OCI-LY3 (cell line): ENCODE results near the gene CLDN14.
"Not testable (repeated sequence)": the region's sequence is repeated elsewhere in the genome, so short reads cannot be mapped to it uniquely, and the experiment has no call there.

Experiments
- H2AFZ ChIP-seq: fragments of 200-600, 300-600 bp; shearing (Covaris generic); 2 replicates; pipeline ENCODE4 v1.6.0; 2014; ENCODE audit warnings: antibody characterized with exemption, low read depth, low read length
- H3K27ac ChIP-seq: fragments of 200-600, 300-600 bp; sonication (generic); 2 replicates; pipeline ENCODE4 v1.5.1; 2014; ENCODE audit warnings: mild to moderate bottlenecking, low read length, moderate library complexity, mixed read lengths
- H3K27me3 ChIP-seq: fragments of 200-600, 300-600 bp; sonication (generic); 2 replicates; pipeline ENCODE4 v1.6.1; 2014; ENCODE audit warnings: low read depth, low read length, mixed read lengths
- H3K36me3 ChIP-seq: fragments of 200-600, 300-600 bp; sonication (generic); replicated peaks from 2 replicates; pipeline ENCODE3; 2014; ENCODE audit warnings: low read depth, low read length, mixed read lengths
- H3K4me1 ChIP-seq: fragments of 300-600, 200-600 bp; sonication (generic); 2 replicates; pipeline ENCODE4 v1.6.1; 2014; ENCODE audit warnings: low read length, mixed read lengths
- H3K4me2 ChIP-seq: fragments of 200-600, 300-600 bp; sonication (generic); 2 replicates; pipeline ENCODE4 v1.6.1; 2014; ENCODE audit warnings: low read length, mixed read lengths
- H3K4me3 ChIP-seq: fragments of 300-600, 200-600 bp; sonication (generic); 2 replicates; pipeline ENCODE4 v1.5.1; 2014; ENCODE audit warnings: antibody characterized with exemption, mild to moderate bottlenecking, low read length, moderate library complexity
- H3K79me2 ChIP-seq: fragments of 300-600, 200-600 bp; shearing (Covaris generic); 2 replicates; pipeline ENCODE4 v1.6.1; 2014; ENCODE audit warnings: mild to moderate bottlenecking, low read length, mixed read lengths
- H3K9ac ChIP-seq: fragments of 300-600, 200-600 bp; shearing (Covaris generic); 2 replicates; pipeline ENCODE4 v1.6.0; 2014; ENCODE audit warnings: mild to moderate bottlenecking, low read length, moderate library complexity
- H3K9me3 ChIP-seq: fragments of 200-600, 300-600 bp; shearing (Covaris generic); 2 replicates; pipeline ENCODE4 v1.6.1; 2014; ENCODE audit warnings: low read length, mixed read lengths; ENCODE audit not compliant: insufficient read depth
- H4K20me1 ChIP-seq: fragments of 200-600, 300-600 bp; sonication (generic); 2 replicates; pipeline ENCODE4 v1.6.1; 2016; ENCODE audit warnings: low read length, mixed read lengths; ENCODE audit not compliant: insufficient read depth
- EZH2phosphoT487 ChIP-seq: fragments of 200-600 bp; shearing (Covaris generic); IDR thresholded peaks from 2 replicates; pipeline ENCODE4 v1.6.1; 2018; ENCODE audit warnings: antibody characterized with exemption, mixed run types, low read depth
- TF ChIP-seq, protein P1 (sequence below): fragments of 200-600, 300-600 bp; sonication (generic); IDR thresholded peaks from 2 replicates; pipeline ENCODE4 v1.5.1; 2014; ENCODE audit warnings: antibody characterized with exemption, low read length, low read depth

CLDN14 gene

DNA sequence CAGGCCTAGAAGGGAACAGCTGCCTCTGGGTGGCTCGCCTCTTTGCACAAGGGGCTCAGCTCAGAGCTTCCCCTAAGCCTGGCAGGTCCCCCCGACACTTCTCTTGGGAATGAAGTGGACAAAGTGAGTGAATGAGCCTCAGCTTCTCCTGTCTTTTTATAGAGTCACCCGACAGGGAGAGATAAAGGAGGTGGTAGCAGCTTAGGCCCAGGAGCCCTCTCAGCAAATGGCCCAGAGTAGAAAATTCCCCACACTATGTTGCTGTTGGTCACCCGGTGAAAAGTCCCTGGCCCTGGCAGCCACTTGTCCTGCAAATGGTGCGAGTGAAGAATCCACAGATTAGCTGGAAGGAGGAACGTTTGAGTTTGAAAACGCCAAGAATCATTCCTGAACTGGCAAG is 2.4 kb downstream of the CLDN14 start:
- H3K27me3 ChIP-seq = no peaks in the 10 kb centered on the region
- H3K36me3 ChIP-seq = no peaks in the 10 kb centered on the region
- H3K9ac ChIP-seq = no peak overlapping the region
- H3K4me1 ChIP-seq = peaks cover 16% of the 10 kb centered on the region
- no peak overlapping the region for H3K27ac ChIP-seq
- TF ChIP-seq, protein P1, sequence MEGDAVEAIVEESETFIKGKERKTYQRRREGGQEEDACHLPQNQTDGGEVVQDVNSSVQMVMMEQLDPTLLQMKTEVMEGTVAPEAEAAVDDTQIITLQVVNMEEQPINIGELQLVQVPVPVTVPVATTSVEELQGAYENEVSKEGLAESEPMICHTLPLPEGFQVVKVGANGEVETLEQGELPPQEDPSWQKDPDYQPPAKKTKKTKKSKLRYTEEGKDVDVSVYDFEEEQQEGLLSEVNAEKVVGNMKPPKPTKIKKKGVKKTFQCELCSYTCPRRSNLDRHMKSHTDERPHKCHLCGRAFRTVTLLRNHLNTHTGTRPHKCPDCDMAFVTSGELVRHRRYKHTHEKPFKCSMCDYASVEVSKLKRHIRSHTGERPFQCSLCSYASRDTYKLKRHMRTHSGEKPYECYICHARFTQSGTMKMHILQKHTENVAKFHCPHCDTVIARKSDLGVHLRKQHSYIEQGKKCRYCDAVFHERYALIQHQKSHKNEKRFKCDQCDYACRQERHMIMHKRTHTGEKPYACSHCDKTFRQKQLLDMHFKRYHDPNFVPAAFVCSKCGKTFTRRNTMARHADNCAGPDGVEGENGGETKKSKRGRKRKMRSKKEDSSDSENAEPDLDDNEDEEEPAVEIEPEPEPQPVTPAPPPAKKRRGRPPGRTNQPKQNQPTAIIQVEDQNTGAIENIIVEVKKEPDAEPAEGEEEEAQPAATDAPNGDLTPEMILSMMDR = no peak
- no peak for TF ChIP-seq EZH2phosphoT487
- H3K79me2 ChIP-seq = no peaks in the 10 kb centered on the region
- no peak overlapping the region for H2AFZ ChIP-seq
- H3K4me3 ChIP-seq = no peak overlapping the region
- H3K4me2 ChIP-seq = no peak overlapping the region
- no peaks in the 10 kb centered on the region for H3K9me3 ChIP-seq
- H4K20me1 ChIP-seq = no peaks in the 10 kb centered on the region

DNA sequence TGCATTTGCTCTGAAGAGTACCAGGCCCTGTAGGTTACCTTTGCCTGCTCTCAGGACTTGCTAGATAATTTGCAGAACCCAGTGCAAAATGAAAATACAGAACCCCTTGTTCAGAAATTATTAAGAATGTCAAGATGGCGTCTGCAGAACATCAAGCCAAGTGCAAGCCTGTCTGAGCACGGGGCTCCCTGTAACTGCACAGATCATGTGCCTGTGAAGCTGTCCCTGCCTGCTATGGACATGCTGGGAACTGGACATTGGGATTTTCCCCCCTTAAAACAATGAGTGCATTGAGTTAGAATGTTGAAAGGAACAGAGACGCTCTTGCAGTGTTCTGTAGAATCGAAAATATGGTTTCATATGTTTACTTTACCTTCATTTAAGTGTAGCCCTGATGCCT is 2.9 kb downstream of the CLDN14 start:
- H3K4me2 ChIP-seq = no peak overlapping the region
- H3K4me1 ChIP-seq = peaks cover 21% of the 10 kb centered on the region
- H3K9ac ChIP-seq = no peak overlapping the region
- H3K36me3 ChIP-seq = no peaks in the 10 kb centered on the region
- H3K4me3 ChIP-seq = no peak overlapping the region
- H3K9me3 ChIP-seq = no peaks in the 10 kb centered on the region
- no peak for TF ChIP-seq EZH2phosphoT487
- TF ChIP-seq, protein P1 = no peak
- H4K20me1 ChIP-seq = no peaks in the 10 kb centered on the region
- H2AFZ ChIP-seq = no peak overlapping the region
- no peaks in the 10 kb centered on the region for H3K27me3 ChIP-seq
- H3K27ac ChIP-seq = no peak overlapping the region
- H3K79me2 ChIP-seq = no peaks in the 10 kb centered on the region

GRCh38 chr21:36476541-36476940 is 3.4 kb downstream of the CLDN14 start:
- H4K20me1 ChIP-seq = not testable (repeated sequence)

DNA sequence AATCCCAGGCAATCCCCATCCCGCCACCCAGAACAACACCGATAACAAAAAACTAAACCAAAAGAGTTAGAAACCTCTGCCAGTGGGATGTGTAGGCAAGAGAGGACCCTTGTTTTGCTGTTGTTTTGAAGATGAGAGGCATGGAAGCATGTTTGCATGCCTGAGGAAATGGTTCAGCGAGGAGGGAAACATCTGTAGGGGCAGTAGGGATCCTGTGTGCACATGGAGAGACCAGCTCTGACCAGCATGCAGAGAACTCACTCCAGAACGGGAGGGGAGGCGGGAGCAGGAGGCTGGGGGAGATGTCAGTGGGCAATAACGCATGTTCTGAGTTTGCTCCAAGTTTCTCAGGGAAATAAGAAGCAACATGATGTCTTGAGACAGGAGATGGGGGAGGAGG is 5.3 kb downstream of the CLDN14 start:
- TF ChIP-seq, protein P1 = no peak
- TF ChIP-seq EZH2phosphoT487 = no peak
- Histone ChIP-seq H3K79me2 (no peaks in the 10 kb centered on the region), H3K27me3 (no peaks in the 10 kb centered on the region), H3K4me1 (peaks cover 40% of the 10 kb centered on the region), H3K4me3 (no peak overlapping the region), H3K9ac (no peak overlapping the region), H3K4me2 (no peak overlapping the region), H2AFZ (no peak overlapping the region), H3K27ac (no peak overlapping the region), H3K9me3 (no peaks in the 10 kb centered on the region), H3K36me3 (no peaks in the 10 kb centered on the region), H4K20me1 (no peaks in the 10 kb centered on the region)

More at GRCh38 chr21:36476541-36476940, 3.4 kb downstream of the CLDN14 start:
- H3K36me3 ChIP-seq, H3K9me3 ChIP-seq, H3K9ac ChIP-seq, H3K79me2 ChIP-seq, H3K27ac ChIP-seq, H3K27me3 ChIP-seq, H3K4me2 ChIP-seq, H3K4me3 ChIP-seq, H2AFZ ChIP-seq: not testable (repeated sequence)
- peaks cover 26% of the 10 kb centered on the region for H3K4me1 ChIP-seq

- H3K4me3 ChIP-seq = no peak overlapping the region
- no peaks in the 10 kb centered on the region for H4K20me1 ChIP-seq
- no peak overlapping the region for H2AFZ ChIP-seq
- TF ChIP-seq EZH2phosphoT487 = no peak
- TF ChIP-seq, protein P1 = no peak
- no peak overlapping the region for H3K9ac ChIP-seq
- no peak overlapping the region for H3K4me2 ChIP-seq
- no peaks in the 10 kb centered on the region for H3K27me3 ChIP-seq
- no peak overlapping the region for H3K27ac ChIP-seq
- H3K36me3 ChIP-seq = no peaks in the 10 kb centered on the region
- no peaks in the 10 kb centered on the region for H3K79me2 ChIP-seq
- peaks cover 30% of the 10 kb centered on the region for H3K4me1 ChIP-seq
- H3K9me3 ChIP-seq = no peaks in the 10 kb centered on the region
Observed at GRCh38 chr21:36473203-36473602, 6.7 kb downstream of the CLDN14 start.
